HepG2 (cell line): Measurements from ENCODE around the gene SELL.

Source experiments
- CEBPB ChIP-seq: IDR thresholded peaks from 2 replicates; pipeline ENCODE4 v1.6.1; 2011; ENCODE audit warnings: low read depth, low read length, improper control_type of control experiment, borderline replicate concordance
- HHEX ChIP-seq: IDR thresholded peaks from 2 replicates; pipeline ENCODE4 v1.6.1; 2016; ENCODE audit warnings: control low read depth
- MIXL1 ChIP-seq: IDR thresholded peaks from 2 replicates; pipeline ENCODE4 v1.6.1; 2016
- SAFB2 ChIP-seq: sonication (generic); formaldehyde crosslinking; IDR thresholded peaks from 2 replicates; pipeline ENCODE4 v1.5.1; 2020; ENCODE audit warnings: missing genetic modification reagents, low read depth, mild to moderate bottlenecking, borderline replicate concordance
- ZZZ3 ChIP-seq: sonication (generic); formaldehyde crosslinking; IDR thresholded peaks from 2 replicates; pipeline ENCODE4 v1.4.0; 2020; ENCODE audit warnings: missing genetic modification reagents, mild to moderate bottlenecking, borderline replicate concordance
- TF ChIP-seq, protein P1 (sequence below): sonication (generic); formaldehyde crosslinking; IDR thresholded peaks from 2 replicates; pipeline ENCODE4 v1.5.0; 2020; ENCODE audit warnings: mild to moderate bottlenecking, missing genetic modification reagents, moderate library complexity
- TF ChIP-seq, protein P2 (sequence below): sonication (generic); formaldehyde crosslinking; IDR thresholded peaks from 2 replicates; pipeline ENCODE4 v1.4.0; 2020; ENCODE audit warnings: mild to moderate bottlenecking, missing genetic modification reagents, borderline replicate concordance
- TF ChIP-seq, protein P3 (sequence below): sonication (generic); formaldehyde crosslinking; IDR thresholded peaks from 2 replicates; pipeline ENCODE4 v1.4.0; 2020; ENCODE audit warnings: low read depth, mild to moderate bottlenecking, missing genetic modification reagents

DNA sequence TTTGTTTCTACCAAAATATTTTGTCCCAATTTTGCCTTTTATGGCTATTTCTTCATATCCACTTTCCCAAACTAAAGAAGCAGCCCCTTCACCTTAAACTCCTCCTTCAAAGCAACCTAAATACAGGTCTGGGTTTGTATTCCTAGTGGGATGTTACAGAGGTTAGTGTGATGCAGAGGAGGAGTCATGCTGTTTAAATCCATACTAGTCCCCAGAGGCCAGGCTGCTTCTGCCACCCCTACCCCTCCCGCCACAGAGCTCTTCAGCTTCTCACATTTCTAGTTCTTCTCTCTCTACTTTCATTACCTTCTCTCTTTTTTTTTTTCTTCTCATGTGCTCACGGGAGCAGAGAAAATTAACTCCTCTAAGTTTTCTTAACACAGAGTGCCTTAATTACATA is 29.3 kb downstream of the SELL start:
- TF ChIP-seq MIXL1 (CRISPR knock-in tag) (no peak), CEBPB (no peak), SAFB2 (no peak), HHEX (CRISPR knock-in tag) (no peak), ZZZ3 (CRISPR knock-in tag) (no peak)
- TF ChIP-seq, protein P1, sequence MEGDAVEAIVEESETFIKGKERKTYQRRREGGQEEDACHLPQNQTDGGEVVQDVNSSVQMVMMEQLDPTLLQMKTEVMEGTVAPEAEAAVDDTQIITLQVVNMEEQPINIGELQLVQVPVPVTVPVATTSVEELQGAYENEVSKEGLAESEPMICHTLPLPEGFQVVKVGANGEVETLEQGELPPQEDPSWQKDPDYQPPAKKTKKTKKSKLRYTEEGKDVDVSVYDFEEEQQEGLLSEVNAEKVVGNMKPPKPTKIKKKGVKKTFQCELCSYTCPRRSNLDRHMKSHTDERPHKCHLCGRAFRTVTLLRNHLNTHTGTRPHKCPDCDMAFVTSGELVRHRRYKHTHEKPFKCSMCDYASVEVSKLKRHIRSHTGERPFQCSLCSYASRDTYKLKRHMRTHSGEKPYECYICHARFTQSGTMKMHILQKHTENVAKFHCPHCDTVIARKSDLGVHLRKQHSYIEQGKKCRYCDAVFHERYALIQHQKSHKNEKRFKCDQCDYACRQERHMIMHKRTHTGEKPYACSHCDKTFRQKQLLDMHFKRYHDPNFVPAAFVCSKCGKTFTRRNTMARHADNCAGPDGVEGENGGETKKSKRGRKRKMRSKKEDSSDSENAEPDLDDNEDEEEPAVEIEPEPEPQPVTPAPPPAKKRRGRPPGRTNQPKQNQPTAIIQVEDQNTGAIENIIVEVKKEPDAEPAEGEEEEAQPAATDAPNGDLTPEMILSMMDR (CRISPR knock-in tag) = no peak
- TF ChIP-seq, protein P2, sequence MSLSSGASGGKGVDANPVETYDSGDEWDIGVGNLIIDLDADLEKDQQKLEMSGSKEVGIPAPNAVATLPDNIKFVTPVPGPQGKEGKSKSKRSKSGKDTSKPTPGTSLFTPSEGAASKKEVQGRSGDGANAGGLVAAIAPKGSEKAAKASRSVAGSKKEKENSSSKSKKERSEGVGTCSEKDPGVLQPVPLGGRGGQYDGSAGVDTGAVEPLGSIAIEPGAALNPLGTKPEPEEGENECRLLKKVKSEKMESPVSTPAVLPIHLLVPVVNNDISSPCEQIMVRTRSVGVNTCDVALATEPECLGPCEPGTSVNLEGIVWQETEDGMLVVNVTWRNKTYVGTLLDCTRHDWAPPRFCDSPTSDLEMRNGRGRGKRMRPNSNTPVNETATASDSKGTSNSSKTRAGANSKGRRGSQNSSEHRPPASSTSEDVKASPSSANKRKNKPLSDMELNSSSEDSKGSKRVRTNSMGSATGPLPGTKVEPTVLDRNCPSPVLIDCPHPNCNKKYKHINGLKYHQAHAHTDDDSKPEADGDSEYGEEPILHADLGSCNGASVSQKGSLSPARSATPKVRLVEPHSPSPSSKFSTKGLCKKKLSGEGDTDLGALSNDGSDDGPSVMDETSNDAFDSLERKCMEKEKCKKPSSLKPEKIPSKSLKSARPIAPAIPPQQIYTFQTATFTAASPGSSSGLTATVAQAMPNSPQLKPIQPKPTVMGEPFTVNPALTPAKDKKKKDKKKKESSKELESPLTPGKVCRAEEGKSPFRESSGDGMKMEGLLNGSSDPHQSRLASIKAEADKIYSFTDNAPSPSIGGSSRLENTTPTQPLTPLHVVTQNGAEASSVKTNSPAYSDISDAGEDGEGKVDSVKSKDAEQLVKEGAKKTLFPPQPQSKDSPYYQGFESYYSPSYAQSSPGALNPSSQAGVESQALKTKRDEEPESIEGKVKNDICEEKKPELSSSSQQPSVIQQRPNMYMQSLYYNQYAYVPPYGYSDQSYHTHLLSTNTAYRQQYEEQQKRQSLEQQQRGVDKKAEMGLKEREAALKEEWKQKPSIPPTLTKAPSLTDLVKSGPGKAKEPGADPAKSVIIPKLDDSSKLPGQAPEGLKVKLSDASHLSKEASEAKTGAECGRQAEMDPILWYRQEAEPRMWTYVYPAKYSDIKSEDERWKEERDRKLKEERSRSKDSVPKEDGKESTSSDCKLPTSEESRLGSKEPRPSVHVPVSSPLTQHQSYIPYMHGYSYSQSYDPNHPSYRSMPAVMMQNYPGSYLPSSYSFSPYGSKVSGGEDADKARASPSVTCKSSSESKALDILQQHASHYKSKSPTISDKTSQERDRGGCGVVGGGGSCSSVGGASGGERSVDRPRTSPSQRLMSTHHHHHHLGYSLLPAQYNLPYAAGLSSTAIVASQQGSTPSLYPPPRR = no peak
- TF ChIP-seq, protein P3, sequence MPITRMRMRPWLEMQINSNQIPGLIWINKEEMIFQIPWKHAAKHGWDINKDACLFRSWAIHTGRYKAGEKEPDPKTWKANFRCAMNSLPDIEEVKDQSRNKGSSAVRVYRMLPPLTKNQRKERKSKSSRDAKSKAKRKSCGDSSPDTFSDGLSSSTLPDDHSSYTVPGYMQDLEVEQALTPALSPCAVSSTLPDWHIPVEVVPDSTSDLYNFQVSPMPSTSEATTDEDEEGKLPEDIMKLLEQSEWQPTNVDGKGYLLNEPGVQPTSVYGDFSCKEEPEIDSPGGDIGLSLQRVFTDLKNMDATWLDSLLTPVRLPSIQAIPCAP = no peak
